ENCODE data around the gene AGAP1.

AGAP1 gene

GRCh38 chr2:236080412-236080811 lies 586.6 kb downstream of the AGAP1 start:
- Histone ChIP-seq H3K4me1 (ENCODE audit: control insufficient read depth in 2 of 2, insufficient read depth in 2 of 2, low read length in 2 of 2) (peaks cover 10 to 14% of the 10 kb centered on the region in 2 donors), H3K9ac (ENCODE audit: low read depth in 1 of 2, low read length in 2 of 2) (no peak overlapping the region), H3K9me3 (ENCODE audit: control insufficient read depth in 2 of 2, low read length in 2 of 2) (no peaks in the 10 kb centered on the region), H3K27ac (ENCODE audit: low read depth in 2 of 2, low read length in 2 of 2) (no peak overlapping the region), H3K36me3 (ENCODE audit: control insufficient read depth in 2 of 2, insufficient read depth in 2 of 2, low read length in 2 of 2) (peaks cover 0 to 2% of the 10 kb centered on the region in 2 donors), H3K27me3 (ENCODE audit: control insufficient read depth in 2 of 2, insufficient read depth in 2 of 2, low read length in 2 of 2) (no peaks in the 10 kb centered on the region), H3K4me3 (ENCODE audit: low read length in 2 of 2) (no peak overlapping the region)

GRCh38 chr2:236081171-236081570 lies 587.3 kb downstream of the AGAP1 start:
- no peaks in the 10 kb centered on the region for H3K36me3 ChIP-seq (ENCODE audit: control insufficient read depth in 2 of 2, insufficient read depth in 2 of 2, low read length in 2 of 2)
- no peak overlapping the region for H3K9ac ChIP-seq (ENCODE audit: low read depth in 1 of 2, low read length in 2 of 2)
- no peaks in the 10 kb centered on the region for H3K27me3 ChIP-seq (ENCODE audit: control insufficient read depth in 2 of 2, insufficient read depth in 2 of 2, low read length in 2 of 2)
- no peaks in the 10 kb centered on the region for H3K9me3 ChIP-seq (ENCODE audit: control insufficient read depth in 2 of 2, low read length in 2 of 2)
- no peak overlapping the region for H3K27ac ChIP-seq (ENCODE audit: low read depth in 2 of 2, low read length in 2 of 2)
- peaks cover 10 to 14% of the 10 kb centered on the region in 2 donors for H3K4me1 ChIP-seq (ENCODE audit: control insufficient read depth in 2 of 2, insufficient read depth in 2 of 2, low read length in 2 of 2)
- H3K4me3 ChIP-seq (ENCODE audit: low read length in 2 of 2) = no peak overlapping the region

- peaks cover 10 to 14% of the 10 kb centered on the region in 2 donors for H3K4me1 ChIP-seq (ENCODE audit: control insufficient read depth in 2 of 2, insufficient read depth in 2 of 2, low read length in 2 of 2)
- H3K4me3 ChIP-seq (ENCODE audit: low read length in 2 of 2) = no peak overlapping the region
- H3K27ac ChIP-seq (ENCODE audit: low read depth in 2 of 2, low read length in 2 of 2) = no peak overlapping the region
- H3K9ac ChIP-seq (ENCODE audit: low read depth in 1 of 2, low read length in 2 of 2) = no peak overlapping the region
- no peaks in the 10 kb centered on the region for H3K9me3 ChIP-seq (ENCODE audit: control insufficient read depth in 2 of 2, low read length in 2 of 2)
- H3K27me3 ChIP-seq (ENCODE audit: control insufficient read depth in 2 of 2, insufficient read depth in 2 of 2, low read length in 2 of 2) = no peaks in the 10 kb centered on the region
- no peaks in the 10 kb centered on the region for H3K36me3 ChIP-seq (ENCODE audit: control insufficient read depth in 2 of 2, insufficient read depth in 2 of 2, low read length in 2 of 2)
These were observed 588.2 kb downstream of the AGAP1 start for GRCh38 chr2:236082061-236082460.

GRCh38 chr2:236083934-236084333 lies 590.1 kb downstream of the AGAP1 start:
- Histone ChIP-seq H3K4me3 (ENCODE audit: low read length in 2 of 2) (no peak overlapping the region), H3K9ac (ENCODE audit: low read depth in 1 of 2, low read length in 2 of 2) (no peak overlapping the region), H3K36me3 (ENCODE audit: control insufficient read depth in 2 of 2, insufficient read depth in 2 of 2, low read length in 2 of 2) (peaks cover 0 to 2% of the 10 kb centered on the region in 2 donors), H3K9me3 (ENCODE audit: control insufficient read depth in 2 of 2, low read length in 2 of 2) (no peaks in the 10 kb centered on the region), H3K27me3 (ENCODE audit: control insufficient read depth in 2 of 2, insufficient read depth in 2 of 2, low read length in 2 of 2) (no peaks in the 10 kb centered on the region), H3K27ac (ENCODE audit: low read depth in 2 of 2, low read length in 2 of 2) (no peak overlapping the region), H3K4me1 (ENCODE audit: control insufficient read depth in 2 of 2, insufficient read depth in 2 of 2, low read length in 2 of 2) (peaks cover 1 to 2% of the 10 kb centered on the region in 2 donors)

- H3K27ac ChIP-seq (ENCODE audit: low read depth in 2 of 2, low read length in 2 of 2) = no peak overlapping the region
These were observed 591.4 kb downstream of the AGAP1 start for GRCh38 chr2:236085211-236085610.

GRCh38 chr2:236085647-236086046 lies 591.8 kb downstream of the AGAP1 start:
- Histone ChIP-seq H3K4me1 (ENCODE audit: control insufficient read depth in 2 of 2, insufficient read depth in 2 of 2, low read length in 2 of 2) (no peaks in the 10 kb centered on the region), H3K36me3 (ENCODE audit: control insufficient read depth in 2 of 2, insufficient read depth in 2 of 2, low read length in 2 of 2) (peaks cover 0 to 2% of the 10 kb centered on the region in 2 donors), H3K27me3 (ENCODE audit: control insufficient read depth in 2 of 2, insufficient read depth in 2 of 2, low read length in 2 of 2) (no peaks in the 10 kb centered on the region), H3K27ac (ENCODE audit: low read depth in 2 of 2, low read length in 2 of 2) (no peak overlapping the region), H3K9me3 (ENCODE audit: control insufficient read depth in 2 of 2, low read length in 2 of 2) (no peaks in the 10 kb centered on the region), H3K4me3 (ENCODE audit: low read length in 2 of 2) (no peak overlapping the region), H3K9ac (ENCODE audit: low read depth in 1 of 2, low read length in 2 of 2) (no peak overlapping the region)

More at GRCh38 chr2:236085211-236085610, 591.4 kb downstream of the AGAP1 start:
- Histone ChIP-seq H3K9me3 (ENCODE audit: control insufficient read depth in 2 of 2, low read length in 2 of 2) (no peaks in the 10 kb centered on the region), H3K9ac (ENCODE audit: low read depth in 1 of 2, low read length in 2 of 2) (no peak overlapping the region), H3K36me3 (ENCODE audit: control insufficient read depth in 2 of 2, insufficient read depth in 2 of 2, low read length in 2 of 2) (peaks cover 0 to 2% of the 10 kb centered on the region in 2 donors), H3K4me3 (ENCODE audit: low read length in 2 of 2) (no peak overlapping the region), H3K27me3 (ENCODE audit: control insufficient read depth in 2 of 2, insufficient read depth in 2 of 2, low read length in 2 of 2) (no peaks in the 10 kb centered on the region), H3K4me1 (ENCODE audit: control insufficient read depth in 2 of 2, insufficient read depth in 2 of 2, low read length in 2 of 2) (no peaks in the 10 kb centered on the region)

- H3K27me3 ChIP-seq (ENCODE audit: control insufficient read depth in 2 of 2, insufficient read depth in 2 of 2, low read length in 2 of 2) = no peaks in the 10 kb centered on the region
- H3K9me3 ChIP-seq (ENCODE audit: control insufficient read depth in 2 of 2, low read length in 2 of 2) = no peaks in the 10 kb centered on the region
- H3K9ac ChIP-seq (ENCODE audit: low read depth in 1 of 2, low read length in 2 of 2) = no peak overlapping the region
- H3K36me3 ChIP-seq (ENCODE audit: control insufficient read depth in 2 of 2, insufficient read depth in 2 of 2, low read length in 2 of 2) = peaks cover 0 to 6% of the 10 kb centered on the region in 2 donors
- H3K4me3 ChIP-seq (ENCODE audit: low read length in 2 of 2) = no peak overlapping the region
- H3K27ac ChIP-seq (ENCODE audit: low read depth in 2 of 2, low read length in 2 of 2) = no peak overlapping the region
- no peaks in the 10 kb centered on the region for H3K4me1 ChIP-seq (ENCODE audit: control insufficient read depth in 2 of 2, insufficient read depth in 2 of 2, low read length in 2 of 2)
These were observed 592.6 kb downstream of the AGAP1 start for GRCh38 chr2:236086403-236086970.

GRCh38 chr2:236086971-236087465 lies 593.2 kb downstream of the AGAP1 start:
- no peaks in the 10 kb centered on the region for H3K27me3 ChIP-seq (ENCODE audit: control insufficient read depth in 2 of 2, insufficient read depth in 2 of 2, low read length in 2 of 2)
- no peaks in the 10 kb centered on the region for H3K4me1 ChIP-seq (ENCODE audit: control insufficient read depth in 2 of 2, insufficient read depth in 2 of 2, low read length in 2 of 2)
- no peak overlapping the region for H3K27ac ChIP-seq (ENCODE audit: low read depth in 2 of 2, low read length in 2 of 2)
- no peaks in the 10 kb centered on the region for H3K9me3 ChIP-seq (ENCODE audit: control insufficient read depth in 2 of 2, low read length in 2 of 2)
- peaks cover 0 to 6% of the 10 kb centered on the region in 2 donors for H3K36me3 ChIP-seq (ENCODE audit: control insufficient read depth in 2 of 2, insufficient read depth in 2 of 2, low read length in 2 of 2)
- H3K4me3 ChIP-seq (ENCODE audit: low read length in 2 of 2) = no peak overlapping the region
- no peak overlapping the region for H3K9ac ChIP-seq (ENCODE audit: low read depth in 1 of 2, low read length in 2 of 2)

GRCh38 chr2:236088368-236089057 lies 594.7 kb downstream of the AGAP1 start:
- Histone ChIP-seq H3K9ac (ENCODE audit: low read depth in 1 of 2, low read length in 2 of 2) (no peak overlapping the region), H3K9me3 (ENCODE audit: control insufficient read depth in 2 of 2, low read length in 2 of 2) (no peaks in the 10 kb centered on the region), H3K27ac (ENCODE audit: low read depth in 2 of 2, low read length in 2 of 2) (no peak overlapping the region), H3K27me3 (ENCODE audit: control insufficient read depth in 2 of 2, insufficient read depth in 2 of 2, low read length in 2 of 2) (no peaks in the 10 kb centered on the region), H3K4me1 (ENCODE audit: control insufficient read depth in 2 of 2, insufficient read depth in 2 of 2, low read length in 2 of 2) (no peaks in the 10 kb centered on the region), H3K4me3 (ENCODE audit: low read length in 2 of 2) (no peak overlapping the region), H3K36me3 (ENCODE audit: control insufficient read depth in 2 of 2, insufficient read depth in 2 of 2, low read length in 2 of 2) (peaks cover 0 to 6% of the 10 kb centered on the region in 2 donors)

GRCh38 chr2:236089271-236090026 lies 595.6 kb downstream of the AGAP1 start:
- no peaks in the 10 kb centered on the region for H3K9me3 ChIP-seq (ENCODE audit: control insufficient read depth in 2 of 2, low read length in 2 of 2)
- no peaks in the 10 kb centered on the region for H3K4me1 ChIP-seq (ENCODE audit: control insufficient read depth in 2 of 2, insufficient read depth in 2 of 2, low read length in 2 of 2)
- no peak overlapping the region for H3K27ac ChIP-seq (ENCODE audit: low read depth in 2 of 2, low read length in 2 of 2)
- no peak overlapping the region for H3K4me3 ChIP-seq (ENCODE audit: low read length in 2 of 2)
- peaks cover 0 to 6% of the 10 kb centered on the region in 2 donors for H3K36me3 ChIP-seq (ENCODE audit: control insufficient read depth in 2 of 2, insufficient read depth in 2 of 2, low read length in 2 of 2)
- H3K27me3 ChIP-seq (ENCODE audit: control insufficient read depth in 2 of 2, insufficient read depth in 2 of 2, low read length in 2 of 2) = no peaks in the 10 kb centered on the region
- H3K9ac ChIP-seq (ENCODE audit: low read depth in 1 of 2, low read length in 2 of 2) = no peak overlapping the region

Data from mucosa of rectum (tissue), 2 donors.